ENCODE measurements around the gene TULP4.

The TULP4 gene

GRCh38 chr6:158501360-158502262, 189.3 kb downstream of the TULP4 start:
- Histone ChIP-seq H3K9ac (ENCODE audit: low read depth in 1 of 2, low read length in 2 of 2) (no peak overlapping the region), H3K27ac (ENCODE audit: low read depth in 2 of 2, low read length in 2 of 2) (no peak overlapping the region), H3K4me1 (ENCODE audit: control insufficient read depth in 2 of 2, insufficient read depth in 2 of 2, low read length in 2 of 2) (no peaks in the 10 kb centered on the region), H3K36me3 (ENCODE audit: control insufficient read depth in 2 of 2, insufficient read depth in 2 of 2, low read length in 2 of 2) (peaks cover 11 to 31% of the 10 kb centered on the region in 2 donors), H3K4me3 (ENCODE audit: low read length in 2 of 2) (no peak overlapping the region), H3K27me3 (ENCODE audit: control insufficient read depth in 2 of 2, insufficient read depth in 2 of 2, low read length in 2 of 2) (no peaks in the 10 kb centered on the region), H3K9me3 (ENCODE audit: control insufficient read depth in 2 of 2, low read length in 2 of 2) (no peaks in the 10 kb centered on the region)

GRCh38 chr6:158502263-158502950, 190.1 kb downstream of the TULP4 start:
- H3K36me3 ChIP-seq (ENCODE audit: control insufficient read depth in 2 of 2, insufficient read depth in 2 of 2, low read length in 2 of 2): peaks cover 14 to 38% of the 10 kb centered on the region in 2 donors

GRCh38 chr6:158503222-158503621, 191.0 kb downstream of the TULP4 start:
- Histone ChIP-seq H3K27ac (ENCODE audit: low read depth in 2 of 2, low read length in 2 of 2) (no peak overlapping the region), H3K9me3 (ENCODE audit: control insufficient read depth in 2 of 2, low read length in 2 of 2) (no peaks in the 10 kb centered on the region), H3K36me3 (ENCODE audit: control insufficient read depth in 2 of 2, insufficient read depth in 2 of 2, low read length in 2 of 2) (peaks cover 16 to 39% of the 10 kb centered on the region in 2 donors), H3K4me1 (ENCODE audit: control insufficient read depth in 2 of 2, insufficient read depth in 2 of 2, low read length in 2 of 2) (no peaks in the 10 kb centered on the region), H3K4me3 (ENCODE audit: low read length in 2 of 2) (no peak overlapping the region), H3K9ac (ENCODE audit: low read depth in 1 of 2, low read length in 2 of 2) (no peak overlapping the region), H3K27me3 (ENCODE audit: control insufficient read depth in 2 of 2, insufficient read depth in 2 of 2, low read length in 2 of 2) (no peaks in the 10 kb centered on the region)

More at GRCh38 chr6:158502263-158502950, 190.1 kb downstream of the TULP4 start:
- no peaks in the 10 kb centered on the region for H3K4me1 ChIP-seq (ENCODE audit: control insufficient read depth in 2 of 2, insufficient read depth in 2 of 2, low read length in 2 of 2)
- H3K4me3 ChIP-seq (ENCODE audit: low read length in 2 of 2): no peak overlapping the region
- no peaks in the 10 kb centered on the region for H3K9me3 ChIP-seq (ENCODE audit: control insufficient read depth in 2 of 2, low read length in 2 of 2)
- H3K27ac ChIP-seq (ENCODE audit: low read depth in 2 of 2, low read length in 2 of 2): no peak overlapping the region
- no peaks in the 10 kb centered on the region for H3K27me3 ChIP-seq (ENCODE audit: control insufficient read depth in 2 of 2, insufficient read depth in 2 of 2, low read length in 2 of 2)
- H3K9ac ChIP-seq (ENCODE audit: low read depth in 1 of 2, low read length in 2 of 2): no peak overlapping the region

GRCh38 chr6:158503846-158504245, 191.6 kb downstream of the TULP4 start:
- Histone ChIP-seq H3K27ac (ENCODE audit: low read depth in 2 of 2, low read length in 2 of 2) (no peak overlapping the region), H3K36me3 (ENCODE audit: control insufficient read depth in 2 of 2, insufficient read depth in 2 of 2, low read length in 2 of 2) (peaks cover 14 to 33% of the 10 kb centered on the region in 2 donors), H3K27me3 (ENCODE audit: control insufficient read depth in 2 of 2, insufficient read depth in 2 of 2, low read length in 2 of 2) (no peaks in the 10 kb centered on the region), H3K9me3 (ENCODE audit: control insufficient read depth in 2 of 2, low read length in 2 of 2) (no peaks in the 10 kb centered on the region), H3K9ac (ENCODE audit: low read depth in 1 of 2, low read length in 2 of 2) (no peak overlapping the region), H3K4me1 (ENCODE audit: control insufficient read depth in 2 of 2, insufficient read depth in 2 of 2, low read length in 2 of 2) (no peaks in the 10 kb centered on the region), H3K4me3 (ENCODE audit: low read length in 2 of 2) (no peak overlapping the region)

- no peak overlapping the region for H3K27ac ChIP-seq (ENCODE audit: low read depth in 2 of 2, low read length in 2 of 2)
- H3K36me3 ChIP-seq (ENCODE audit: control insufficient read depth in 2 of 2, insufficient read depth in 2 of 2, low read length in 2 of 2): peaks cover 8 to 22% of the 10 kb centered on the region in 2 donors
- H3K4me3 ChIP-seq (ENCODE audit: low read length in 2 of 2): no peak overlapping the region
- H3K9ac ChIP-seq (ENCODE audit: low read depth in 1 of 2, low read length in 2 of 2): no peak overlapping the region
- H3K4me1 ChIP-seq (ENCODE audit: control insufficient read depth in 2 of 2, insufficient read depth in 2 of 2, low read length in 2 of 2): no peaks in the 10 kb centered on the region
- H3K27me3 ChIP-seq (ENCODE audit: control insufficient read depth in 2 of 2, insufficient read depth in 2 of 2, low read length in 2 of 2): no peaks in the 10 kb centered on the region
- H3K9me3 ChIP-seq (ENCODE audit: control insufficient read depth in 2 of 2, low read length in 2 of 2): no peaks in the 10 kb centered on the region
Measured at GRCh38 chr6:158505194-158505593, 192.9 kb downstream of the TULP4 start.

GRCh38 chr6:158506601-158507000, 194.3 kb downstream of the TULP4 start:
- Histone ChIP-seq H3K9ac (ENCODE audit: low read depth in 1 of 2, low read length in 2 of 2) (no peak overlapping the region), H3K27me3 (ENCODE audit: control insufficient read depth in 2 of 2, insufficient read depth in 2 of 2, low read length in 2 of 2) (no peaks in the 10 kb centered on the region), H3K9me3 (ENCODE audit: control insufficient read depth in 2 of 2, low read length in 2 of 2) (no peaks in the 10 kb centered on the region), H3K36me3 (ENCODE audit: control insufficient read depth in 2 of 2, insufficient read depth in 2 of 2, low read length in 2 of 2) (peaks cover 8 to 16% of the 10 kb centered on the region in 2 donors), H3K4me1 (ENCODE audit: control insufficient read depth in 2 of 2, insufficient read depth in 2 of 2, low read length in 2 of 2) (no peaks in the 10 kb centered on the region), H3K27ac (ENCODE audit: low read depth in 2 of 2, low read length in 2 of 2) (no peak overlapping the region), H3K4me3 (ENCODE audit: low read length in 2 of 2) (no peak overlapping the region)

- Histone ChIP-seq H3K4me1 (ENCODE audit: control insufficient read depth in 2 of 2, insufficient read depth in 2 of 2, low read length in 2 of 2) (no peaks in the 10 kb centered on the region), H3K4me3 (ENCODE audit: low read length in 2 of 2) (no peak overlapping the region), H3K36me3 (ENCODE audit: control insufficient read depth in 2 of 2, insufficient read depth in 2 of 2, low read length in 2 of 2) (peaks cover 8 to 14% of the 10 kb centered on the region in 2 donors), H3K27me3 (ENCODE audit: control insufficient read depth in 2 of 2, insufficient read depth in 2 of 2, low read length in 2 of 2) (no peaks in the 10 kb centered on the region), H3K9me3 (ENCODE audit: control insufficient read depth in 2 of 2, low read length in 2 of 2) (no peaks in the 10 kb centered on the region), H3K9ac (ENCODE audit: low read depth in 1 of 2, low read length in 2 of 2) (no peak overlapping the region), H3K27ac (ENCODE audit: low read depth in 2 of 2, low read length in 2 of 2) (no peak overlapping the region)
Measured at GRCh38 chr6:158507174-158507573, 194.9 kb downstream of the TULP4 start.

- no peak overlapping the region for H3K9ac ChIP-seq (ENCODE audit: low read depth in 1 of 2, low read length in 2 of 2)
- H3K27ac ChIP-seq (ENCODE audit: low read depth in 2 of 2, low read length in 2 of 2): no peak overlapping the region
- no peaks in the 10 kb centered on the region for H3K27me3 ChIP-seq (ENCODE audit: control insufficient read depth in 2 of 2, insufficient read depth in 2 of 2, low read length in 2 of 2)
- no peaks in the 10 kb centered on the region for H3K4me1 ChIP-seq (ENCODE audit: control insufficient read depth in 2 of 2, insufficient read depth in 2 of 2, low read length in 2 of 2)
- no peaks in the 10 kb centered on the region for H3K9me3 ChIP-seq (ENCODE audit: control insufficient read depth in 2 of 2, low read length in 2 of 2)
- H3K4me3 ChIP-seq (ENCODE audit: low read length in 2 of 2): no peak overlapping the region
- H3K36me3 ChIP-seq (ENCODE audit: control insufficient read depth in 2 of 2, insufficient read depth in 2 of 2, low read length in 2 of 2): peaks cover 5 to 9% of the 10 kb centered on the region in 2 donors
Measured at GRCh38 chr6:158508450-158508849, 196.2 kb downstream of the TULP4 start.

- peaks cover 5 to 9% of the 10 kb centered on the region in 2 donors for H3K36me3 ChIP-seq (ENCODE audit: control insufficient read depth in 2 of 2, insufficient read depth in 2 of 2, low read length in 2 of 2)
- no peaks in the 10 kb centered on the region for H3K4me1 ChIP-seq (ENCODE audit: control insufficient read depth in 2 of 2, insufficient read depth in 2 of 2, low read length in 2 of 2)
- no peak overlapping the region for H3K27ac ChIP-seq (ENCODE audit: low read depth in 2 of 2, low read length in 2 of 2)
- H3K9ac ChIP-seq (ENCODE audit: low read depth in 1 of 2, low read length in 2 of 2): no peak overlapping the region
- no peaks in the 10 kb centered on the region for H3K9me3 ChIP-seq (ENCODE audit: control insufficient read depth in 2 of 2, low read length in 2 of 2)
- H3K4me3 ChIP-seq (ENCODE audit: low read length in 2 of 2): no peak overlapping the region
- H3K27me3 ChIP-seq (ENCODE audit: control insufficient read depth in 2 of 2, insufficient read depth in 2 of 2, low read length in 2 of 2): no peaks in the 10 kb centered on the region
Measured at GRCh38 chr6:158509465-158509864, 197.2 kb downstream of the TULP4 start.

- no peaks in the 10 kb centered on the region for H3K36me3 ChIP-seq (ENCODE audit: control insufficient read depth in 2 of 2, insufficient read depth in 2 of 2, low read length in 2 of 2)
- H3K9me3 ChIP-seq (ENCODE audit: control insufficient read depth in 2 of 2, low read length in 2 of 2): no peaks in the 10 kb centered on the region
- H3K27me3 ChIP-seq (ENCODE audit: control insufficient read depth in 2 of 2, insufficient read depth in 2 of 2, low read length in 2 of 2): peaks cover 4 to 13% of the 10 kb centered on the region in 2 donors
- no peaks in the 10 kb centered on the region for H3K4me1 ChIP-seq (ENCODE audit: control insufficient read depth in 2 of 2, insufficient read depth in 2 of 2, low read length in 2 of 2)
- H3K9ac ChIP-seq (ENCODE audit: low read depth in 1 of 2, low read length in 2 of 2): no peak overlapping the region
- H3K27ac ChIP-seq (ENCODE audit: low read depth in 2 of 2, low read length in 2 of 2): no peak overlapping the region
- H3K4me3 ChIP-seq (ENCODE audit: low read length in 2 of 2): no peak overlapping the region
Measured at GRCh38 chr6:158512809-158513208, 200.5 kb downstream of the TULP4 start.
